ENCODE measurements around the gene RAET1G. TPM values are rescaled to one million over a fixed set of nuclear protein-coding genes. Genes with fewer than 3 reads are reported as not detected.

Gene RAET1G
- total RNA-seq, 3 donors from 2014 or later (not counting 1 experiment from before 2014, with no cell fraction given), result 0.43 TPM; not detected in 2

DNA sequence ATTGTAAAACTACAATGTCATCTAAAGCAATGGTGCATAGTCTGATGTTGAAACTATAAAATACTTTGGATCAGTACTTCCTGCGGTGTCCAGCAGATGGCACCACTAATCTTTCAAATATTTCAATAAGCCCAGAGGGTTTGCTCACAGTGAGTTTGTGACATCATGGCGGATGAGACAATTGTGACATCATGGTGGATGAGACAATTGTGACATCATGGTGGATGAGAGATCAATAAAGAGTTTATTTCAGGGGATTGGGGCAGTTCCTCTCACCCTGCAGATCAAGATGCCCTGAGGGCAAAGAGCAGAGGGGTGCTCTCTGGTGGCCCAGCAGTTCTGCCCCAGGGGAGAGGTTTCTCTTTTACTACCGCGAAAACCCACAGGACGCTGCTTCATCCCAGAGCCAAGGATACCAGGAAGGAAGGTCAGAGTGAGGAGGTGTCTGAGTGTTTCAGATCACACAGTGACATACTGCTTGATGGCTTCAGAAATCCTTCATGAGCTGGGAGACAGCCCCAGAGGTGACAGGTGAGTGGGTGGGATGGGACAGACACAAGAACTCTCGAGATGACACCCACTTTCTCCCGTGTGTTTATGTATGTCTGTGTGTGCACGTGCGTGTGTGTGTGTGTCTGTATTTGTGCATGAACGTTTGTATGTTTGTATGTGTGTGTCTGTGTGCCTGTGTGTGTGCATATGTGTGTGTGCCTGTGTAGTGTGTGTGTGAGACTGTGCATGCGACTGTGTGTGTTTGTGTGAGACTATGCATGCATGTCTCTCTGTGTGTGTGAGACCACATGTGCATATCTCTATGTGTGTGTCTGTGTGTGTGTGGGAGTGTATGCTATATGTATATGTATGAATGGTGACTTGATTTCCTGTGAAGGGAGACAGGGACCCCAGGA lies 11.6 kb upstream of the RAET1G start:
- peak overlapping the region in 1 of 2 donors; percentile 79 for H3K27ac Mint-ChIP-seq
- no peak overlapping the region for H3K4me3 ChIP-seq (ENCODE audit: low read length)
- intact Hi-C loops (cut with micrococcal nuclease), result loop anchor here (1.0 to 10.0 kb wide), 3 partner anchors 83 to 880 kb away; partner anchors contain the start of genes NUP43 and PCMT1
- no peaks in the 10 kb centered on the region for H3K9me3 ChIP-seq (ENCODE audit: control insufficient read depth, insufficient read depth, low read length)
- H3K36me3 ChIP-seq (ENCODE audit: control insufficient read depth, insufficient read depth, low read length), result no peaks in the 10 kb centered on the region
- no peak overlapping the region for H3K4me3 Mint-ChIP-seq
- DNase-seq (peak; percentile 63 to 89), ATAC-seq (peak; percentile 42 to 74 (median 48))
- peaks cover 8 to 21% of the 10 kb centered on the region in 2 donors for H3K4me1 Mint-ChIP-seq
- TF ChIP-seq, protein P1, sequence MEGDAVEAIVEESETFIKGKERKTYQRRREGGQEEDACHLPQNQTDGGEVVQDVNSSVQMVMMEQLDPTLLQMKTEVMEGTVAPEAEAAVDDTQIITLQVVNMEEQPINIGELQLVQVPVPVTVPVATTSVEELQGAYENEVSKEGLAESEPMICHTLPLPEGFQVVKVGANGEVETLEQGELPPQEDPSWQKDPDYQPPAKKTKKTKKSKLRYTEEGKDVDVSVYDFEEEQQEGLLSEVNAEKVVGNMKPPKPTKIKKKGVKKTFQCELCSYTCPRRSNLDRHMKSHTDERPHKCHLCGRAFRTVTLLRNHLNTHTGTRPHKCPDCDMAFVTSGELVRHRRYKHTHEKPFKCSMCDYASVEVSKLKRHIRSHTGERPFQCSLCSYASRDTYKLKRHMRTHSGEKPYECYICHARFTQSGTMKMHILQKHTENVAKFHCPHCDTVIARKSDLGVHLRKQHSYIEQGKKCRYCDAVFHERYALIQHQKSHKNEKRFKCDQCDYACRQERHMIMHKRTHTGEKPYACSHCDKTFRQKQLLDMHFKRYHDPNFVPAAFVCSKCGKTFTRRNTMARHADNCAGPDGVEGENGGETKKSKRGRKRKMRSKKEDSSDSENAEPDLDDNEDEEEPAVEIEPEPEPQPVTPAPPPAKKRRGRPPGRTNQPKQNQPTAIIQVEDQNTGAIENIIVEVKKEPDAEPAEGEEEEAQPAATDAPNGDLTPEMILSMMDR (IDR thresholded peaks at IDR 0.05), result peak; percentile 89
- WGBS (ENCODE audit: insufficient coverage), result 36% methylated on average over 11 of the region's 11 CpGs
- H3K36me3 Mint-ChIP-seq, result no peaks in the 10 kb centered on the region
- no peak overlapping the region for H3K27ac ChIP-seq (ENCODE audit: low read length)
- peaks cover 63% of the 10 kb centered on the region for H3K27me3 ChIP-seq (ENCODE audit: control insufficient read depth, insufficient read depth, low read length)
- H3K27me3 Mint-ChIP-seq (ENCODE audit: low read depth in 2 of 2), result peaks cover 75 to 94% of the 10 kb centered on the region in 2 donors
- peaks cover 17% of the 10 kb centered on the region for H3K4me1 ChIP-seq (ENCODE audit: control insufficient read depth, insufficient read depth, low read length)
- no peaks in the 10 kb centered on the region for H3K9me3 Mint-ChIP-seq

DNA sequence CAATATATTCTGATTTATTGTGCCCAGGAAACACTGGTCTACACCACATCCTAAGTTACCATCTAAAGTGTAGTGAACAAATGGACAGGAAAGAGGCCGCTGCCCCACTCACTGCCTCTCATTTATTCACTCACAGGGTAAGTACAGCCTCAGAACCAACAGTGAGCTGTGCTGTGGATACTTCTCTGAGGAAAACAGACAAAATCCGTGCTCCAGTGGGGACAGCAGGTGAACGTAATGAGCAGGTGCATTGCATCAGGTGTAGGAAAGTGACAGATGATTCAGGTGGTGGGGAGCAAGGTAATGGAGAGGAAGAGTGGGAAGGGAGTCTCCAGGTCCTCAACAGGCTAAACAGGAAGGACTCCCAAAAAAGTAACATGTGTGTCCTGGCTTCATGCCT lies 10.5 kb upstream of the RAET1G start:
- H3K9me3 Mint-ChIP-seq, result no peaks in the 10 kb centered on the region
- peaks cover 0 to 11% of the 10 kb centered on the region in 2 donors for H3K4me1 Mint-ChIP-seq
- Histone ChIP-seq H3K27ac (ENCODE audit: low read length) (no peak overlapping the region), H3K4me3 (ENCODE audit: low read length) (no peak overlapping the region), H3K36me3 (ENCODE audit: control insufficient read depth, insufficient read depth, low read length) (no peaks in the 10 kb centered on the region), H3K27me3 (ENCODE audit: control insufficient read depth, insufficient read depth, low read length) (peaks cover 56% of the 10 kb centered on the region), H3K4me1 (ENCODE audit: control insufficient read depth, insufficient read depth, low read length) (peaks cover 8% of the 10 kb centered on the region), H3K9me3 (ENCODE audit: control insufficient read depth, insufficient read depth, low read length) (no peaks in the 10 kb centered on the region)
- no peak overlapping the region for H3K27ac Mint-ChIP-seq
- intact Hi-C loops (cut with micrococcal nuclease), result loop anchor here (10.0 kb wide), 2 partner anchors 189 to 881 kb away; partner anchors contain the start of genes NUP43 and PCMT1
- DNase-seq, result no peak
- peaks cover 76 to 94% of the 10 kb centered on the region in 2 donors for H3K27me3 Mint-ChIP-seq (ENCODE audit: low read depth in 2 of 2)
- TF ChIP-seq, protein P1 (IDR thresholded peaks at IDR 0.05), result no peak
- no peaks in the 10 kb centered on the region for H3K36me3 Mint-ChIP-seq
- no peak overlapping the region for H3K4me3 Mint-ChIP-seq
- 24% methylated on average over 3 of the region's 3 CpGs for WGBS (ENCODE audit: insufficient coverage)
- ATAC-seq, result no peak

- TF ChIP-seq, protein P1 (IDR thresholded peaks at IDR 0.05), result no peak
- intact Hi-C loops (cut with micrococcal nuclease), result loop anchor here (10.0 kb wide), 2 partner anchors 188 to 882 kb away; partner anchors contain the start of genes NUP43 and PCMT1
- no peaks in the 10 kb centered on the region for H3K36me3 ChIP-seq (ENCODE audit: control insufficient read depth, insufficient read depth, low read length)
- Mint-ChIP-seq H3K36me3 (no peaks in the 10 kb centered on the region), H3K27me3 (ENCODE audit: low read depth in 2 of 2) (peaks cover 76 to 94% of the 10 kb centered on the region in 2 donors), H3K27ac (no peak overlapping the region), H3K4me3 (no peak overlapping the region), H3K4me1 (peaks cover 0 to 7% of the 10 kb centered on the region in 2 donors), H3K9me3 (no peaks in the 10 kb centered on the region)
- 52% methylated on average over 5 of the region's 5 CpGs for WGBS (ENCODE audit: insufficient coverage)
- H3K4me3 ChIP-seq (ENCODE audit: low read length), result no peak overlapping the region
- peaks cover 52% of the 10 kb centered on the region for H3K27me3 ChIP-seq (ENCODE audit: control insufficient read depth, insufficient read depth, low read length)
- no peaks in the 10 kb centered on the region for H3K9me3 ChIP-seq (ENCODE audit: control insufficient read depth, insufficient read depth, low read length)
- peaks cover 4% of the 10 kb centered on the region for H3K4me1 ChIP-seq (ENCODE audit: control insufficient read depth, insufficient read depth, low read length)
- ATAC-seq, result no peak
- no peak for DNase-seq
- no peak overlapping the region for H3K27ac ChIP-seq (ENCODE audit: low read length)
These were observed 10.1 kb upstream of the RAET1G start for GRCh38 chr6:149933036-149933435.

All from natural killer cell (primary cell).